AG09309 (cell line): ENCODE results near the gene XPC.
A peak's percentile ranks its signal among the peaks of the same experiment; 100 is the strongest.

Source experiments
- DNase-seq: peaks from one replicate; pipeline ENCODE4 v3.0.0-alpha.2; 2010; ENCODE audit warnings: low read depth
- H3K4me3 ChIP-seq: 2 replicates; pipeline ENCODE4 v1.5.1; 2011; ENCODE audit warnings: mild to moderate bottlenecking, low read depth, low read length, moderate library complexity; ENCODE audit not compliant: control insufficient read depth
- CTCF ChIP-seq: IDR thresholded peaks from 2 replicates; pipeline ENCODE4 v1.5.1; 2011; ENCODE audit warnings: mild to moderate bottlenecking, low read depth, low read length, inconsistent platforms; ENCODE audit not compliant: insufficient read depth, control insufficient read depth; ENCODE audit errors: missing control alignments

The XPC gene

GRCh38 chr3:14208977-14209394 is 30.6 kb upstream of the XPC start:
- no peak overlapping the region for H3K4me3 ChIP-seq
- no peak for TF ChIP-seq CTCF

GRCh38 chr3:14208168-14208567 is 29.8 kb upstream of the XPC start:
- no peak for DNase-seq
- no peak overlapping the region for H3K4me3 ChIP-seq
- TF ChIP-seq CTCF, result no peak

More at GRCh38 chr3:14208977-14209394, 30.6 kb upstream of the XPC start:
- no peak for DNase-seq

GRCh38 chr3:14206548-14207177 is 28.3 kb upstream of the XPC start:
- TF ChIP-seq CTCF, result no peak
- DNase-seq, result no peak
- no peak overlapping the region for H3K4me3 ChIP-seq

- no peak for TF ChIP-seq CTCF
- no peak overlapping the region for H3K4me3 ChIP-seq
- no peak for DNase-seq
Observed at GRCh38 chr3:14204515-14205284, 26.3 kb upstream of the XPC start.

- peak; percentile 86 for TF ChIP-seq CTCF
- DNase-seq, result peak; percentile 73
- no peak overlapping the region for H3K4me3 ChIP-seq
Observed at GRCh38 chr3:14203521-14204079, 25.2 kb upstream of the XPC start.

GRCh38 chr3:14202874-14203520 is 24.6 kb upstream of the XPC start:
- no peak for TF ChIP-seq CTCF
- H3K4me3 ChIP-seq, result no peak overlapping the region
- DNase-seq, result no peak
